HepG2 (cell line): ENCODE measurements around the gene NAGK. TPM values are rescaled to one million over a fixed set of nuclear protein-coding genes. Genes with fewer than 3 reads are reported as not detected.

Experiments used
- CCAR2 ChIP-seq: fragments of 200-400 bp; formaldehyde crosslinking; optimal IDR thresholded peaks from 2 replicates; pipeline ENCODE3; 2018; ENCODE audit warnings: low read depth, mild to moderate bottlenecking, low read length, moderate library complexity
- CENPT ChIP-seq: sonication (generic); formaldehyde crosslinking; IDR thresholded peaks from 2 replicates; pipeline ENCODE4 v1.8.0; 2022; ENCODE audit warnings: low read depth, mild to moderate bottlenecking, moderate library complexity, missing genetic modification reagents
- EP300 ChIP-seq, 3 experiments: sonication (generic) in 1 of 3; formaldehyde crosslinking in 1 of 3; IDR thresholded peaks; 2 replicates each; pipeline versions ENCODE4 v1.5.1 to v1.6.1; 2011 to 2020; ENCODE audit warnings: low read depth in 2 of 3, low read length in 2 of 3, borderline replicate concordance in 1 of 3, improper control_type of control experiment in 1 of 3, mild to moderate bottlenecking in 1 of 3, missing genetic modification reagents in 1 of 3, moderate library complexity in 1 of 3
- FOSL2 ChIP-seq: sonication (generic); formaldehyde crosslinking; IDR thresholded peaks from 2 replicates; pipeline ENCODE4 v1.4.0; 2020; ENCODE audit warnings: missing genetic modification reagents
- KDM2A ChIP-seq: sonication (generic); formaldehyde crosslinking; IDR thresholded peaks from 2 replicates; pipeline ENCODE4 v1.4.0; 2020; ENCODE audit warnings: low read depth, missing genetic modification reagents, borderline replicate concordance
- MTF1 ChIP-seq: sonication (generic); formaldehyde crosslinking; IDR thresholded peaks from 2 replicates; pipeline ENCODE4 v1.5.0; 2020; ENCODE audit warnings: missing genetic modification reagents
- RNF2 ChIP-seq: fragments of 450-650 bp; conservative IDR thresholded peaks from 2 replicates; pipeline ENCODE4 v1.6.1; 2016; ENCODE audit warnings: low read depth
- SMC3 ChIP-seq: IDR thresholded peaks from 2 replicates; pipeline ENCODE4 v1.6.1; 2011; ENCODE audit warnings: low read length, improper control_type of control experiment
- WIZ ChIP-seq: sonication (generic); formaldehyde crosslinking; IDR thresholded peaks from 2 replicates; pipeline ENCODE4 v1.5.1; 2020; ENCODE audit warnings: mild to moderate bottlenecking, missing genetic modification reagents
- ZNF20 ChIP-seq: sonication (generic); formaldehyde crosslinking; IDR thresholded peaks from 2 replicates; pipeline ENCODE4 v1.4.0; 2020; ENCODE audit warnings: mild to moderate bottlenecking, moderate library complexity, missing genetic modification reagents
- ZNF24 ChIP-seq: fragments of 450-650 bp; IDR thresholded peaks from 2 replicates; pipeline ENCODE4 v1.6.1; 2017; ENCODE audit warnings: antibody characterized with exemption, mild to moderate bottlenecking
- polyA plus RNA-seq, 8 experiments: library from polyadenylated mRNA; depleted of rRNA in 3 of 8; stranded (reverse) in 7 of 8; unstranded in 1 of 8; fragments of >200 nt; fragmentation: Illumina TruSeq in 4 of 8; extraction: Trizol in 4 of 8; gene quantifications; 2 replicates each; pipeline versions ENCODE4 v1.2.1 to v1.2.3, GENCODE V29; 2011 to 2016; ENCODE audit warnings: low read depth in 4 of 8, missing spikeins in 1 of 8, mixed read lengths in 1 of 8; ENCODE audit not compliant: insufficient read depth in 1 of 8
- total RNA-seq, 5 experiments: library from RNA; depleted of rRNA; stranded (reverse); fragments of >200 nt; fragmentation: Illumina TruSeq; extraction: Trizol; gene quantifications; 2 replicates each; pipeline ENCODE4 v1.2.3, GENCODE V29; 2016; ENCODE audit warnings: low read depth in 1 of 5
- TF ChIP-seq, protein P1 (sequence below): sonication (generic); formaldehyde crosslinking; IDR thresholded peaks from 2 replicates; pipeline ENCODE4 v1.8.0; 2023; ENCODE audit warnings: mild to moderate bottlenecking, missing genetic modification reagents
- TF ChIP-seq, protein P2 (sequence below): IDR thresholded peaks from 2 replicates; pipeline ENCODE4 v1.6.1; 2016; ENCODE audit warnings: control low read depth
- TF ChIP-seq, protein P3 (sequence below): sonication (generic); formaldehyde crosslinking; IDR thresholded peaks from 2 replicates; pipeline ENCODE4 v1.4.0; 2020; ENCODE audit warnings: missing genetic modification reagents
- TF ChIP-seq, protein P4 (sequence below): sonication (generic); formaldehyde crosslinking; IDR thresholded peaks from 2 replicates; pipeline ENCODE4 v1.9.0; 2021; ENCODE audit warnings: missing genetic modification reagents, borderline replicate concordance
- TF ChIP-seq, protein P5 (sequence below): sonication (generic); formaldehyde crosslinking; IDR thresholded peaks from 2 replicates; pipeline ENCODE4 v1.4.0; 2020; ENCODE audit warnings: mild to moderate bottlenecking, missing genetic modification reagents, borderline replicate concordance

NAGK gene
- total and polyA plus RNA-seq, 2 of the 13 experiments (the other 11 are each of a cell fraction or from before 2014, with no cell fraction given), result 24.4 to 35.2 TPM

- TF ChIP-seq, protein P1, sequence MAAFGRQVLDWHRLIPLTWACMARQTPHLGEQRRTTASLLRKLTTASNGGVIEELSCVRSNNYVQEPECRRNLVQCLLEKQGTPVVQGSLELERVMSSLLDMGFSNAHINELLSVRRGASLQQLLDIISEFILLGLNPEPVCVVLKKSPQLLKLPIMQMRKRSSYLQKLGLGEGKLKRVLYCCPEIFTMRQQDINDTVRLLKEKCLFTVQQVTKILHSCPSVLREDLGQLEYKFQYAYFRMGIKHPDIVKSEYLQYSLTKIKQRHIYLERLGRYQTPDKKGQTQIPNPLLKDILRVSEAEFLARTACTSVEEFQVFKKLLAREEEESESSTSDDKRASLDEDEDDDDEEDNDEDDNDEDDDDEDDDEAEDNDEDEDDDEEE (CRISPR knock-in tag), result peak; percentile 97; the same call in 1 of the 2 replicates
- TF ChIP-seq, protein P2, sequence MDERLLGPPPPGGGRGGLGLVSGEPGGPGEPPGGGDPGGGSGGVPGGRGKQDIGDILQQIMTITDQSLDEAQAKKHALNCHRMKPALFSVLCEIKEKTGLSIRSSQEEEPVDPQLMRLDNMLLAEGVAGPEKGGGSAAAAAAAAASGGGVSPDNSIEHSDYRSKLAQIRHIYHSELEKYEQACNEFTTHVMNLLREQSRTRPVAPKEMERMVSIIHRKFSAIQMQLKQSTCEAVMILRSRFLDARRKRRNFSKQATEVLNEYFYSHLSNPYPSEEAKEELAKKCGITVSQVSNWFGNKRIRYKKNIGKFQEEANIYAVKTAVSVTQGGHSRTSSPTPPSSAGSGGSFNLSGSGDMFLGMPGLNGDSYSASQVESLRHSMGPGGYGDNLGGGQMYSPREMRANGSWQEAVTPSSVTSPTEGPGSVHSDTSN (CRISPR knock-in tag), result no peak
- TF ChIP-seq SMC3, result no peak
- TF ChIP-seq KDM2A (CRISPR knock-in tag), result peak; percentile 97
- TF ChIP-seq, protein P3, sequence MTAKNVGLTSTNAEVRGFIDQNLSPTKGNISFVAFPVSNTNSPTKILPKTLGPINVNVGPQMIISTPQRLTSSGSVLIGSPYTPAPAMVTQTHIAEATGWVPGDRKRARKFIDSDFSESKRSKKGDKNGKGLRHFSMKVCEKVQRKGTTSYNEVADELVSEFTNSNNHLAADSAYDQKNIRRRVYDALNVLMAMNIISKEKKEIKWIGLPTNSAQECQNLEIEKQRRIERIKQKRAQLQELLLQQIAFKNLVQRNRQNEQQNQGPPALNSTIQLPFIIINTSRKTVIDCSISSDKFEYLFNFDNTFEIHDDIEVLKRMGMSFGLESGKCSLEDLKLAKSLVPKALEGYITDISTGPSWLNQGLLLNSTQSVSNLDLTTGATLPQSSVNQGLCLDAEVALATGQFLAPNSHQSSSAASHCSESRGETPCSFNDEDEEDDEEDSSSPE (CRISPR knock-in tag), result peak; percentile 98
- TF ChIP-seq CCAR2, result no peak
- peak; percentile 94 for TF ChIP-seq CENPT (CRISPR knock-in tag)
- 0 out of 2 replicates have a peak, but pooled peaks have one; percentile 81 for TF ChIP-seq ZNF20 (CRISPR knock-in tag)
- TF ChIP-seq, protein P4, sequence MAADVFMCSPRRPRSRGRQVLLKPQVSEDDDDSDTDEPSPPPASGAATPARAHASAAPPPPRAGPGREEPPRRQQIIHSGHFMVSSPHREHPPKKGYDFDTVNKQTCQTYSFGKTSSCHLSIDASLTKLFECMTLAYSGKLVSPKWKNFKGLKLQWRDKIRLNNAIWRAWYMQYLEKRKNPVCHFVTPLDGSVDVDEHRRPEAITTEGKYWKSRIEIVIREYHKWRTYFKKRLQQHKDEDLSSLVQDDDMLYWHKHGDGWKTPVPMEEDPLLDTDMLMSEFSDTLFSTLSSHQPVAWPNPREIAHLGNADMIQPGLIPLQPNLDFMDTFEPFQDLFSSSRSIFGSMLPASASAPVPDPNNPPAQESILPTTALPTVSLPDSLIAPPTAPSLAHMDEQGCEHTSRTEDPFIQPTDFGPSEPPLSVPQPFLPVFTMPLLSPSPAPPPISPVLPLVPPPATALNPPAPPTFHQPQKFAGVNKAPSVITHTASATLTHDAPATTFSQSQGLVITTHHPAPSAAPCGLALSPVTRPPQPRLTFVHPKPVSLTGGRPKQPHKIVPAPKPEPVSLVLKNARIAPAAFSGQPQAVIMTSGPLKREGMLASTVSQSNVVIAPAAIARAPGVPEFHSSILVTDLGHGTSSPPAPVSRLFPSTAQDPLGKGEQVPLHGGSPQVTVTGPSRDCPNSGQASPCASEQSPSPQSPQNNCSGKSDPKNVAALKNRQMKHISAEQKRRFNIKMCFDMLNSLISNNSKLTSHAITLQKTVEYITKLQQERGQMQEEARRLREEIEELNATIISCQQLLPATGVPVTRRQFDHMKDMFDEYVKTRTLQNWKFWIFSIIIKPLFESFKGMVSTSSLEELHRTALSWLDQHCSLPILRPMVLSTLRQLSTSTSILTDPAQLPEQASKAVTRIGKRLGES (CRISPR knock-in tag), result no peak
- peak; percentile 59 for TF ChIP-seq FOSL2
- 0 out of 2 replicates have a peak, but pooled peaks have one; percentile 68 for TF ChIP-seq MTF1
- peak; percentile 71 for TF ChIP-seq WIZ (CRISPR knock-in tag)
- TF ChIP-seq, protein P5, sequence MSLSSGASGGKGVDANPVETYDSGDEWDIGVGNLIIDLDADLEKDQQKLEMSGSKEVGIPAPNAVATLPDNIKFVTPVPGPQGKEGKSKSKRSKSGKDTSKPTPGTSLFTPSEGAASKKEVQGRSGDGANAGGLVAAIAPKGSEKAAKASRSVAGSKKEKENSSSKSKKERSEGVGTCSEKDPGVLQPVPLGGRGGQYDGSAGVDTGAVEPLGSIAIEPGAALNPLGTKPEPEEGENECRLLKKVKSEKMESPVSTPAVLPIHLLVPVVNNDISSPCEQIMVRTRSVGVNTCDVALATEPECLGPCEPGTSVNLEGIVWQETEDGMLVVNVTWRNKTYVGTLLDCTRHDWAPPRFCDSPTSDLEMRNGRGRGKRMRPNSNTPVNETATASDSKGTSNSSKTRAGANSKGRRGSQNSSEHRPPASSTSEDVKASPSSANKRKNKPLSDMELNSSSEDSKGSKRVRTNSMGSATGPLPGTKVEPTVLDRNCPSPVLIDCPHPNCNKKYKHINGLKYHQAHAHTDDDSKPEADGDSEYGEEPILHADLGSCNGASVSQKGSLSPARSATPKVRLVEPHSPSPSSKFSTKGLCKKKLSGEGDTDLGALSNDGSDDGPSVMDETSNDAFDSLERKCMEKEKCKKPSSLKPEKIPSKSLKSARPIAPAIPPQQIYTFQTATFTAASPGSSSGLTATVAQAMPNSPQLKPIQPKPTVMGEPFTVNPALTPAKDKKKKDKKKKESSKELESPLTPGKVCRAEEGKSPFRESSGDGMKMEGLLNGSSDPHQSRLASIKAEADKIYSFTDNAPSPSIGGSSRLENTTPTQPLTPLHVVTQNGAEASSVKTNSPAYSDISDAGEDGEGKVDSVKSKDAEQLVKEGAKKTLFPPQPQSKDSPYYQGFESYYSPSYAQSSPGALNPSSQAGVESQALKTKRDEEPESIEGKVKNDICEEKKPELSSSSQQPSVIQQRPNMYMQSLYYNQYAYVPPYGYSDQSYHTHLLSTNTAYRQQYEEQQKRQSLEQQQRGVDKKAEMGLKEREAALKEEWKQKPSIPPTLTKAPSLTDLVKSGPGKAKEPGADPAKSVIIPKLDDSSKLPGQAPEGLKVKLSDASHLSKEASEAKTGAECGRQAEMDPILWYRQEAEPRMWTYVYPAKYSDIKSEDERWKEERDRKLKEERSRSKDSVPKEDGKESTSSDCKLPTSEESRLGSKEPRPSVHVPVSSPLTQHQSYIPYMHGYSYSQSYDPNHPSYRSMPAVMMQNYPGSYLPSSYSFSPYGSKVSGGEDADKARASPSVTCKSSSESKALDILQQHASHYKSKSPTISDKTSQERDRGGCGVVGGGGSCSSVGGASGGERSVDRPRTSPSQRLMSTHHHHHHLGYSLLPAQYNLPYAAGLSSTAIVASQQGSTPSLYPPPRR (CRISPR knock-in tag), result peak; percentile 64
- no peak; a peak in 1 of 4 replicates for TF ChIP-seq EP300 (IDR thresholded peaks at IDR 0.05; ENCODE audit: low read depth in 2 of 2, low read length in 2 of 2)
- TF ChIP-seq EP300 (CRISPR knock-in tag; IDR thresholded peaks at IDR 0.05; ENCODE audit: borderline replicate concordance), result peak; percentile 73; the same call in 1 of the 2 replicates
- peak; percentile 97 for TF ChIP-seq RNF2
- TF ChIP-seq ZNF24, result no peak
Observed at GRCh38 chr2:71068218-71069035, at the start of gene NAGK (continued).
